Breast epithelium (tissue), 4 donors: Measurements from ENCODE around the gene HSP90AB1. TPM values are rescaled to one million over a fixed set of nuclear protein-coding genes. Genes with fewer than 3 reads are reported as not detected.

Experiments used
- DNase-seq, 2 donors: peaks; one replicate each; pipeline ENCODE4 v3.0.0-alpha.2; 2019; ENCODE audit warnings: low spot score in 2 of 2
- H3K27ac ChIP-seq, 2 donors: fragments of 200-600 bp; sonication (generic) in 1 of 2; one replicate each; pipeline ENCODE4 v1.5.1; 2016 to 2019; ENCODE audit warnings: mild to moderate bottlenecking in 1 of 2
- H3K27me3 ChIP-seq, 2 donors: fragments of 200-600 bp; sonication (generic) in 1 of 2; one replicate each; pipeline versions ENCODE4 v1.5.1 to v1.6.0; 2017 to 2019; ENCODE audit warnings: control low read depth in 1 of 2, mild to moderate bottlenecking in 1 of 2
- H3K36me3 ChIP-seq: fragments of 200-600 bp; one replicate; pipeline ENCODE4 v1.5.1; 2019
- H3K4me1 ChIP-seq, 2 donors: fragments of 200-600 bp; sonication (generic); one replicate each; pipeline ENCODE4 v1.5.1; 2016 to 2019; ENCODE audit warnings: control low read depth in 1 of 2
- H3K4me3 ChIP-seq, 3 donors: fragments of 200-600 bp; sonication (generic); 1 replicate in 2 of 3; 2 replicates in 1 of 3; pipeline ENCODE4 v1.5.1; 2016 to 2019; ENCODE audit warnings: mild to moderate bottlenecking in 3 of 3, moderate library complexity in 2 of 3
- H3K9me3 ChIP-seq, 2 donors: fragments of 200-600 bp; sonication (generic) in 1 of 2; one replicate each; pipeline ENCODE4 v1.5.1; 2016 to 2019; ENCODE audit warnings: control low read depth in 1 of 2
- POLR2A ChIP-seq: fragments of 450-650 bp; IDR thresholded peaks from one replicate; pipeline ENCODE4 v1.6.1; 2016; ENCODE audit warnings: antibody characterized with exemption, mild to moderate bottlenecking, moderate library complexity
- POLR2AphosphoS5 ChIP-seq, 3 donors: sonication (generic); formaldehyde crosslinking; IDR thresholded peaks; one replicate each; pipeline ENCODE4 v1.6.1; 2017; ENCODE audit warnings: antibody characterized with exemption in 3 of 3
- intact Hi-C: fragments of 100-400 bp; cut with DNase I; formaldehyde crosslinking; loops from one replicate; pipeline ENCODE4 v1.15.1; 2023; ENCODE audit warnings: low total_unique reads
- total RNA-seq, 3 donors: library from RNA; depleted of rRNA; stranded (reverse); fragments of >200 nt; gene quantifications; one replicate each; pipeline ENCODE4 v1.1.0, GENCODE V29; 2016
- TF ChIP-seq, protein P1 (sequence below), 3 donors: fragments of 450-650 bp; IDR thresholded peaks; one replicate each; pipeline ENCODE4 v1.5.1; 2016 to 2017; ENCODE audit warnings: antibody characterized with exemption in 3 of 3, mild to moderate bottlenecking in 3 of 3, moderate library complexity in 3 of 3

Gene HSP90AB1
- total RNA-seq, 3 donors from 2014 or later, result 643 to 810 (median 662) TPM

DNA sequence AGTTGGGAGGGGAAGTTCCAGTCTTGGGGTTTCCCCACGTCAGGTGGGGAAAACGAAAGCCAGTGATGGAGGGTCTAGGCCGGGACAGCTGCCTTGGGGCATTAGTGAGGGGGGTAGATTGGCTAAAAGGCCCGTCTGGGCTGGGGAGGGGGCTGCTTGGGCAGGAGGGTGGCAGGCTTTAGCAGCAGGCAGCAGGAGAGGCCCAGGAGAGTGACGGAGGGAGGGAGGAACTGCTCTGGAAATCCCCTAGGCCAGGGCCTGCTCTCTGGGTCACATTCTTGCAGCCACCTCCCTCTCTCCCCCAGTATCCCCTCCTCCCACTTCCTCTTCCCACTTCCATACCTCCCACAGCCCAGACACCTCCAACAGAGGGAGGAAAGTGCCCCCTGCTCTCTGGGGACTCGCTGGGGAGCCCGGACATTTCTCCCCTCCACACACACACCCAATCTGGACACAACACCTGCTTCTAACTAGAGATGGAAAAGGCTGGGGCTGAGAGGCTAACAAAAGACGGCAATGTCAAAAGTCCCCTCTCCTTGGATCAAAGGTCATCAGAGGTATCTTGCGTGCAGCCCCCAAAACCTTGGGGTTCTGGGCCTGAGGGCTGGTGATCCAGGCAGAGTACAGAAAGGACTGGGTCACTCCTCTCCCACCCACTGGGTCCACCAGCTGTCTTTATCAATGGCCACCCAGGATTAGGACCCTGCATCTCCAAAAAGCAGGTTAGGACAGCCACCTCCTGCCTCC lies 16.6 kb downstream of the HSP90AB1 start:
- Histone ChIP-seq H3K4me3 (peak overlapping the region; percentile 74 to 90 (median 77)), H3K36me3 (no peaks in the 10 kb centered on the region), H3K27ac (peak overlapping the region in 1 of 2 donors; percentile 3), H3K9me3 (no peaks in the 10 kb centered on the region), H3K27me3 (no peaks in the 10 kb centered on the region), H3K4me1 (peaks cover 15 to 20% of the 10 kb centered on the region in 2 donors)
- TF ChIP-seq POLR2A (no peak), POLR2AphosphoS5 (IDR thresholded peaks at IDR 0.05) (no peak)
- TF ChIP-seq, protein P1, sequence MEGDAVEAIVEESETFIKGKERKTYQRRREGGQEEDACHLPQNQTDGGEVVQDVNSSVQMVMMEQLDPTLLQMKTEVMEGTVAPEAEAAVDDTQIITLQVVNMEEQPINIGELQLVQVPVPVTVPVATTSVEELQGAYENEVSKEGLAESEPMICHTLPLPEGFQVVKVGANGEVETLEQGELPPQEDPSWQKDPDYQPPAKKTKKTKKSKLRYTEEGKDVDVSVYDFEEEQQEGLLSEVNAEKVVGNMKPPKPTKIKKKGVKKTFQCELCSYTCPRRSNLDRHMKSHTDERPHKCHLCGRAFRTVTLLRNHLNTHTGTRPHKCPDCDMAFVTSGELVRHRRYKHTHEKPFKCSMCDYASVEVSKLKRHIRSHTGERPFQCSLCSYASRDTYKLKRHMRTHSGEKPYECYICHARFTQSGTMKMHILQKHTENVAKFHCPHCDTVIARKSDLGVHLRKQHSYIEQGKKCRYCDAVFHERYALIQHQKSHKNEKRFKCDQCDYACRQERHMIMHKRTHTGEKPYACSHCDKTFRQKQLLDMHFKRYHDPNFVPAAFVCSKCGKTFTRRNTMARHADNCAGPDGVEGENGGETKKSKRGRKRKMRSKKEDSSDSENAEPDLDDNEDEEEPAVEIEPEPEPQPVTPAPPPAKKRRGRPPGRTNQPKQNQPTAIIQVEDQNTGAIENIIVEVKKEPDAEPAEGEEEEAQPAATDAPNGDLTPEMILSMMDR (IDR thresholded peaks at IDR 0.05), result no peak
- DNase-seq, result no peak
- intact Hi-C loops, result no loop called here

DNA sequence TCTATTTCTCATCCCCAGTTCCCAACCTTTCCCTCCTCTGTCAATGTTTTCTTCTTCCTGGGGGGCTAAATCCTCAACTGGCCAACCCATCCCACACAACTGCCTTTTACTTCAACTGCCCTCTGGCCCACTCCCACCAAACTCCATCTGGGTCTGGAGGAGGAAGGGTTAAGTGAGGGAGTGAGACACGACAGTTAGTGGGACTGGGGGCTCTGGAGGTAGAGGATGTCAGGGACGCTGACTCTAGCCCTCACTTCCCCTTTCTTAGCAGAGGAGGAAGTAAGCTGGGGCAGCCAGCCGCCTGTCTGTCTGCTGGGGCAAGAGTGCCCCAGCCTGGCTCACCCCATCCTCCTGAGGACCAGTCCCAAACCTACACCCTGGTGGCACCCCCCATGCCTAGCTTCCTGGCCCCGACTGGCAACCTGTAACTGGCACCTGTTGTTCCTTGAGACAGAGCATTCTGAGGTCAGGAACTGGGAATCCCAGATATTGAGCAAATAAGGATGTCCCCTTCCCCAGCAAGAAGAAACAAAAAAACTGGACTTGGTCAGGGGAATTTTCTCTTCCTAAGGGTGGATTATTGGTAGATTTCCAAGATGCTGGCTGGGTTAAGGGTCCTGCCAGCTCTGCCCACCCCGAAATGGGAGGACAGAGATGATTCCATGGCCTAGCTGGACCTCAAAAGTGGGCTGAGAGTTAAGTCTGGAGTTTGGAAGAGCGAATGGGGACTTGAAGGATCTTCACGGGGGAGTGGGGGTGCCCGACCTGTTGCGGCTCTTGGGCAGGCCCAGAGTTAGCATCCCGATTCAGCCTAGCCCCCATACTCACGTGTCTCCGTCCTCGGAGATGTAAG lies 17.5 kb downstream of the HSP90AB1 start:
- no peaks in the 10 kb centered on the region for H3K9me3 ChIP-seq
- DNase-seq, result no peak
- TF ChIP-seq POLR2AphosphoS5 (IDR thresholded peaks at IDR 0.05) (no peak), POLR2A (no peak)
- TF ChIP-seq, protein P1 (IDR thresholded peaks at IDR 0.05), result no peak
- no peaks in the 10 kb centered on the region for H3K27me3 ChIP-seq
- peak overlapping the region; percentile 80 to 86 for H3K27ac ChIP-seq
- H3K4me3 ChIP-seq, result peak overlapping the region; percentile 74 to 90 (median 77)
- no peaks in the 10 kb centered on the region for H3K36me3 ChIP-seq
- H3K4me1 ChIP-seq, result peaks cover 15 to 20% of the 10 kb centered on the region in 2 donors
- intact Hi-C loops, result no loop called here

DNA sequence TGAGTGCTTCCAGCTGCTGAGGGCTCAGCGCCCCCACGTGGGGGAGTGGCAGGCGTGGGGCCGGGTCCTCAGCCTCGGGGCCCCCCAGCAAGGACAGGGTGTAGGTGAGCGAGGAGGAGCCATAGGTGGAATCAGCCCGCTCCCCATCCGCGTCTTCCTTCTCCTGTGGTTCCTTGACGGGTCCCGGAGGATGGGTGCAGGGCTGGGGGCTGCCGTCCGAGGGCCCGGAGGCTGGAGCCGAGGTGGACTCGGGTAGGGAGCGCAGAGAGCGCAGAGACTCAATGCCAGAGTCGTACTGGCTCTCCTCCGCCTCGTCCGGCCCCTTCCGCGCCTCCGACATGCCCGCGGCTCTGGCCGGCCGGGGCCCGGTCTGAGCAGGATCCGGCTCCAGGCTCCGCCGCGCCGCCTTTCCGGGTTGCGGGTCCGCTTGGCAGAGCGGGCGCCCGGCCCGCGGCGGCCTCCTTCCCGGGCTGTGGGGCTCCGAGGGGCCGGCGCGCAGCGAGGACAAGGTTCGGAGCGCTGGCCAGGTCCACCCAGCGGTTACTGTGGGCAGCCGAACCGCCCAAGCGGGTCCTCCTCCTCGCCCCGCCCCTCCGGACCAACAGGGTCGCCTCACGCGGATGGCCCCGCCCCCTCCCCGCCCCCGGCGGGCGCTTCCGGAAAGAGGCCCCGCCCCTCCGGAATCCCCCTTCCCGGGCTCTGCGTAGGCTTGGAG lies 18.3 kb downstream of the HSP90AB1 start, which contains the start of gene NFKBIE:
Gene NFKBIE (minus strand): TSS at position 545 of the 715 bp plus-strand sequence. CDS start 205 bp downstream, at position 340.
- peak; percentile 90 to 93 for DNase-seq
- Histone ChIP-seq H3K36me3 (no peaks in the 10 kb centered on the region), H3K27ac (peak within 1 kb of the TSS; percentile 80 to 86), H3K9me3 (no peaks in the 10 kb centered on the region), H3K27me3 (peaks cover 0 to 2% of the 10 kb centered on the region in 2 donors), H3K4me1 (peaks cover 15 to 20% of the 10 kb centered on the region in 2 donors), H3K4me3 (peak within 1 kb of the TSS; percentile 74 to 90 (median 77))
- TF ChIP-seq, protein P1 (IDR thresholded peaks at IDR 0.05), result peak in 1 of 3 donors; percentile 19
- peak in 1 of 3 donors; percentile 26 for TF ChIP-seq POLR2AphosphoS5 (IDR thresholded peaks at IDR 0.05)
- no peak for TF ChIP-seq POLR2A
- intact Hi-C loops, result no loop called here

DNA sequence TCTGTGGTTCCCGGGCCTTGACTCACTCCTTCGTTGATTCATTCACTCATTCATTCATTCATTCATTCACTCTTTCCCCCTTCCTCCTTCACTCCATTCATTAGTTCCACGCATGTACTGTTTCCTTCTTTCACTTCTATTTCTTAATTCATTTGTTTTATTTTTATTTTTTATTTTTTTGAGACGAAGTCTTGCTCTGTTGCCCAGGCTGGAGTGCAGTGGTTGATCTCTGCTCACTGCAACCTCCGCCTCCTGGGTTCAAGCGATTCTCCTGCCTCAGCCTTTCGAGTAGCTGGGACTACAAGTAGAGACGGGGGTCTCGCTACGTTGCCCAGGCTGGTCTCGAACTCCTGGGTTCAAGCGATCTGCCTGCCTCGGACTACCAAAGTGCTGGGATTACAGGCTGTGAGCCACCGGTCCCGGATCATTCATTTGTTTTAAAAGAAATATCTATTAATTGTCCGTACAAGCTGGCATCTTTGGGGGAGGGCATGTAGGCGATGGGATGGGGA lies 18.9 kb downstream of the HSP90AB1 start:
- Histone ChIP-seq H3K27me3 (peaks cover 0 to 6% of the 10 kb centered on the region in 2 donors), H3K27ac (peak overlapping the region; percentile 80 to 86), H3K4me1 (peaks cover 15 to 20% of the 10 kb centered on the region in 2 donors), H3K36me3 (no peaks in the 10 kb centered on the region), H3K9me3 (no peaks in the 10 kb centered on the region), H3K4me3 (peak overlapping the region; percentile 74 to 90 (median 77))
- no peak for DNase-seq
- TF ChIP-seq, protein P1 (IDR thresholded peaks at IDR 0.05), result no peak
- TF ChIP-seq POLR2A, result no peak
- peak in 1 of 3 donors; percentile 44 for TF ChIP-seq POLR2AphosphoS5 (IDR thresholded peaks at IDR 0.05)
- intact Hi-C loops, result no loop called here
